Keratinocyte (primary cell): ENCODE measurements around the gene LTB4R2. TPM values are rescaled to one million over a fixed set of nuclear protein-coding genes. Genes with fewer than 3 reads are reported as not detected.
A peak's percentile ranks its signal among the peaks of the same experiment; 100 is the strongest.

Experiments
- DNase-seq: peaks from one replicate; pipeline ENCODE4 v3.0.0-alpha.2; 2011; ENCODE audit warnings: low read depth, missing footprints, low spot score
- FAIRE-seq: peaks from 2 replicates; lab custom pipeline; 2011; peaks lifted over from hg19 to GRCh38; lab: Jason Lieb, UNC
- H2AFZ ChIP-seq: 2 replicates; pipeline ENCODE4 v1.6.0; 2012; ENCODE audit warnings: low read length, control low read depth, inconsistent platforms; ENCODE audit not compliant: control insufficient read depth
- H3K27ac ChIP-seq: 2 replicates; pipeline ENCODE4 v1.5.1; 2011; ENCODE audit warnings: low read length; ENCODE audit not compliant: control insufficient read depth, insufficient read depth
- H3K27me3 ChIP-seq: 3 replicates; pipeline ENCODE4 v1.6.0; 2011; ENCODE audit warnings: low read length; ENCODE audit not compliant: control insufficient read depth, insufficient read depth; ENCODE audit errors: extremely low read depth
- H3K36me3 ChIP-seq, 2 experiments: 2 replicates in 1 of 2; 3 replicates in 1 of 2; pipeline ENCODE4 v1.5.1; 2011; ENCODE audit warnings: low read length in 2 of 2, mild to moderate bottlenecking in 1 of 2; ENCODE audit not compliant: control insufficient read depth in 2 of 2, insufficient read depth in 2 of 2; ENCODE audit errors: extremely low read depth in 1 of 2
- H3K4me1 ChIP-seq: 3 replicates; pipeline ENCODE4 v1.5.1; 2011; ENCODE audit warnings: low read length; ENCODE audit not compliant: control insufficient read depth, insufficient read depth; ENCODE audit errors: extremely low read depth
- H3K4me2 ChIP-seq: 3 replicates; pipeline ENCODE4 v1.6.0; 2011; ENCODE audit warnings: low read depth, low read length; ENCODE audit not compliant: control insufficient read depth, insufficient read depth; ENCODE audit errors: extremely low read depth
- H3K4me3 ChIP-seq, 3 experiments: fragments of 200-600 bp in 1 of 3; sonication (generic) in 1 of 3; 2 replicates in 2 of 3; 3 replicates in 1 of 3; pipeline ENCODE4 v1.5.1; 2011 to 2016; ENCODE audit warnings: low read length in 3 of 3, mild to moderate bottlenecking in 3 of 3, control low read depth in 2 of 3, inconsistent platforms in 1 of 3, low read depth in 1 of 3, mixed read lengths in 1 of 3, mixed run types in 1 of 3, moderate library complexity in 1 of 3; ENCODE audit not compliant: control insufficient read depth in 2 of 3, insufficient read depth in 2 of 3; ENCODE audit errors: extremely low read depth in 1 of 3
- H3K79me2 ChIP-seq: 2 replicates; pipeline ENCODE4 v1.6.0; 2012; ENCODE audit warnings: low read length; ENCODE audit not compliant: control insufficient read depth, insufficient read depth
- H3K9ac ChIP-seq: 3 replicates; pipeline ENCODE4 v1.6.0; 2011; ENCODE audit warnings: low read length; ENCODE audit not compliant: control insufficient read depth, insufficient read depth; ENCODE audit errors: extremely low read depth
- H3K9me1 ChIP-seq: 3 replicates; pipeline ENCODE4 v1.6.0; 2011; ENCODE audit warnings: low read length; ENCODE audit not compliant: control insufficient read depth, insufficient read depth; ENCODE audit errors: extremely low read depth
- H3K9me3 ChIP-seq: 2 replicates; pipeline ENCODE4 v1.5.1; 2012; ENCODE audit warnings: low read depth, low read length; ENCODE audit not compliant: control insufficient read depth
- H4K20me1 ChIP-seq: 3 replicates; pipeline ENCODE4 v1.6.0; 2011; ENCODE audit warnings: low read length; ENCODE audit not compliant: control insufficient read depth, insufficient read depth; ENCODE audit errors: extremely low read depth
- CTCF ChIP-seq, 3 experiments: IDR thresholded peaks in 1 of 3; conservative IDR thresholded peaks in 1 of 3; optimal IDR thresholded peaks in 1 of 3; 2 replicates in 2 of 3; 3 replicates in 1 of 3; pipeline versions ENCODE3 to v1.5.1; 2011; ENCODE audit warnings: low read length in 3 of 3, mild to moderate bottlenecking in 3 of 3, moderate library complexity in 2 of 3, control low read depth in 1 of 3, inconsistent platforms in 1 of 3; ENCODE audit not compliant: insufficient read depth in 2 of 3; ENCODE audit errors: extremely low read depth in 1 of 3
- EZH2 ChIP-seq: IDR thresholded peaks from one replicate; pipeline ENCODE4 v1.6.1; 2012; ENCODE audit warnings: inconsistent platforms, mild to moderate bottlenecking, low read length, moderate library complexity
- dilution Hi-C: fragments of 300-500 bp; cut with MboI; formaldehyde crosslinking; loops from one replicate; pipeline ENCODE4 v1.7.0; 2020; ENCODE audit warnings: low sequenced_read_pairs; ENCODE audit not compliant: extremely low pct_ligation_motif_present
- polyA plus RNA-seq, 5 experiments: library from polyadenylated mRNA; depleted of rRNA in 3 of 5; stranded (reverse) in 3 of 5; stranded (forward) in 1 of 5; unstranded in 1 of 5; fragments of >200 nt; gene quantifications; 1 replicate in 1 of 5; 2 replicates in 3 of 5; 3 replicates in 1 of 5; pipeline versions ENCODE4 v1.2.1 to v1.2.3, GENCODE V29; 2011 to 2012; ENCODE audit warnings: missing spikeins in 2 of 5, low read depth in 1 of 5, low replicate concordance in 1 of 5

The LTB4R2 gene
- polyA plus RNA-seq, 1 donor (not counting 4 experiments of a cell fraction or from before 2014, with no cell fraction given), result 7.9 TPM

- FAIRE-seq (no peak), DNase-seq (no peak)
- Histone ChIP-seq H3K9ac (no peak overlapping the region), H3K4me1 (peaks cover 15% of the 10 kb centered on the region), H4K20me1 (no peaks in the 10 kb centered on the region), H3K4me2 (peak overlapping the region; percentile 97), H3K27me3 (peaks cover 16% of the 10 kb centered on the region), H2AFZ (no peak overlapping the region), H3K27ac (no peak overlapping the region), H3K9me1 (no peaks in the 10 kb centered on the region), H3K4me3 (peak overlapping the region in 2 of 3 experiments; percentile 53 to 86), H3K36me3 (peaks cover 0 to 2% of the 10 kb centered on the region in 2 experiments), H3K79me2 (no peaks in the 10 kb centered on the region), H3K9me3 (no peaks in the 10 kb centered on the region)
- dilution Hi-C loops, result no loop called here
- TF ChIP-seq EZH2 (no peak), CTCF (optimal IDR thresholded peaks at IDR 0.05 in 1 of 3, IDR thresholded peaks at IDR 0.05 in 1 of 3, conservative IDR thresholded peaks at IDR 0.05 in 1 of 3; ENCODE audit: extremely low read depth in 1 of 3, insufficient read depth in 2 of 3, low read length in 3 of 3) (no peak)
Measured at GRCh38 chr14:24338843-24339242, 28.9 kb downstream of the LTB4R2 start.

GRCh38 chr14:24339284-24340151, 29.6 kb downstream of the LTB4R2 start, which contains the start of gene RIPK3:
Gene RIPK3 (minus strand): TSS chr14:24339991. CDS start chr14:24339826, 165 bp downstream.
- H3K4me1 ChIP-seq, result peaks cover 10% of the 10 kb centered on the region
- no peaks in the 10 kb centered on the region for H4K20me1 ChIP-seq
- H3K9ac ChIP-seq, result peak within 1 kb of the TSS; percentile 64
- H3K27me3 ChIP-seq, result peaks cover 12% of the 10 kb centered on the region
- FAIRE-seq (peak; percentile 85), DNase-seq (no peak)
- dilution Hi-C loops, result no loop called here
- no peak within 1 kb of the TSS for H3K27ac ChIP-seq
- H3K79me2 ChIP-seq, result no peaks in the 10 kb centered on the region
- H3K36me3 ChIP-seq, result peaks cover 0 to 2% of the 10 kb centered on the region in 2 experiments
- no peak for TF ChIP-seq CTCF (optimal IDR thresholded peaks at IDR 0.05 in 1 of 3, IDR thresholded peaks at IDR 0.05 in 1 of 3, conservative IDR thresholded peaks at IDR 0.05 in 1 of 3; ENCODE audit: extremely low read depth in 1 of 3, insufficient read depth in 2 of 3, low read length in 3 of 3)
- TF ChIP-seq EZH2, result no peak
- no peaks in the 10 kb centered on the region for H3K9me1 ChIP-seq
- no peaks in the 10 kb centered on the region for H3K9me3 ChIP-seq
- H3K4me3 ChIP-seq, result peak within 1 kb of the TSS; percentile 53 to 86 (median 78)
- H3K4me2 ChIP-seq, result peak within 1 kb of the TSS; percentile 97
- peak within 1 kb of the TSS; percentile 98 for H2AFZ ChIP-seq
